Neural cell (in vitro differentiated cells): ENCODE results near the gene CCL28.
"Not testable (repeated sequence)": the region's sequence is repeated elsewhere in the genome, so short reads cannot be mapped to it uniquely, and the experiment has no call there.

Experiments used
- MXI1 ChIP-seq: fragments of 450-650 bp; conservative IDR thresholded peaks from 2 replicates; pipeline ENCODE4 v1.6.1; 2014; ENCODE audit warnings: antibody characterized with exemption, mild to moderate bottlenecking; ENCODE audit not compliant: poor library complexity, severe bottlenecking
- POLR2AphosphoS5 ChIP-seq: IDR thresholded peaks from 2 replicates; pipeline ENCODE4 v1.6.1; 2012
- SMC3 ChIP-seq: fragments of 450-650 bp; conservative IDR thresholded peaks from 2 replicates; pipeline ENCODE4 v1.6.1; 2014; ENCODE audit warnings: antibody characterized with exemption, mild to moderate bottlenecking, moderate library complexity; ENCODE audit not compliant: poor library complexity
- TAF1 ChIP-seq: IDR thresholded peaks from 2 replicates; pipeline ENCODE4 v1.6.1; 2012; ENCODE audit warnings: low read depth
- TF ChIP-seq, protein P1 (sequence below): fragments of 450-650 bp; IDR thresholded peaks from 2 replicates; pipeline ENCODE4 v1.5.1; 2014; ENCODE audit warnings: antibody characterized with exemption, mild to moderate bottlenecking, moderate library complexity; ENCODE audit not compliant: poor library complexity, severe bottlenecking

- TF ChIP-seq, protein P1, sequence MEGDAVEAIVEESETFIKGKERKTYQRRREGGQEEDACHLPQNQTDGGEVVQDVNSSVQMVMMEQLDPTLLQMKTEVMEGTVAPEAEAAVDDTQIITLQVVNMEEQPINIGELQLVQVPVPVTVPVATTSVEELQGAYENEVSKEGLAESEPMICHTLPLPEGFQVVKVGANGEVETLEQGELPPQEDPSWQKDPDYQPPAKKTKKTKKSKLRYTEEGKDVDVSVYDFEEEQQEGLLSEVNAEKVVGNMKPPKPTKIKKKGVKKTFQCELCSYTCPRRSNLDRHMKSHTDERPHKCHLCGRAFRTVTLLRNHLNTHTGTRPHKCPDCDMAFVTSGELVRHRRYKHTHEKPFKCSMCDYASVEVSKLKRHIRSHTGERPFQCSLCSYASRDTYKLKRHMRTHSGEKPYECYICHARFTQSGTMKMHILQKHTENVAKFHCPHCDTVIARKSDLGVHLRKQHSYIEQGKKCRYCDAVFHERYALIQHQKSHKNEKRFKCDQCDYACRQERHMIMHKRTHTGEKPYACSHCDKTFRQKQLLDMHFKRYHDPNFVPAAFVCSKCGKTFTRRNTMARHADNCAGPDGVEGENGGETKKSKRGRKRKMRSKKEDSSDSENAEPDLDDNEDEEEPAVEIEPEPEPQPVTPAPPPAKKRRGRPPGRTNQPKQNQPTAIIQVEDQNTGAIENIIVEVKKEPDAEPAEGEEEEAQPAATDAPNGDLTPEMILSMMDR = not testable (repeated sequence)
- TF ChIP-seq SMC3, MXI1, POLR2AphosphoS5, TAF1: not testable (repeated sequence)
Measured at GRCh38 chr5:43441575-43441974, 29.4 kb upstream of the CCL28 start.
